IMR-90 (cell line): ENCODE data around the gene PITPNC1. TPM values are rescaled to one million over a fixed set of nuclear protein-coding genes. Genes with fewer than 3 reads are reported as not detected.
A peak's percentile ranks its signal among the peaks of the same experiment; 100 is the strongest.

ENCODE experiments used
- ATAC-seq: fragments of 200-7000 bp; cut with Tn5 transposase; 2 replicates; pipeline ENCODE4 v1.9.1; 2020; ENCODE audit warnings: low read depth, mild to moderate bottlenecking, moderate library complexity
- BruUV-seq: library from RNA; stranded (reverse); fragments of 400-500 nt; replicated peaks from 2 replicates; lab custom pipeline; 2021; lab: Mats Ljungman, UMichigan
- CTCF ChIA-PET: fragments of 300-600 bp; formaldehyde crosslinking; extraction: SDS; loops from one replicate; lab custom pipeline; 2021; ENCODE audit warnings: antibody characterized with exemption; lab: Yijun Ruan, JAX
- POLR2A ChIA-PET: fragments of 300-600 bp; sonication (Branson Sonifier 250); formaldehyde crosslinking; loops from one replicate; lab custom pipeline; 2022; ENCODE audit warnings: antibody characterized with exemption; ENCODE audit not compliant: unreplicated experiment; lab: Charles Lee
- DNase-seq: peaks from one replicate; pipeline ENCODE4 v3.0.0; 2013
- H2AFZ ChIP-seq: replicated peaks from 2 replicates; pipeline ENCODE3; 2013; ENCODE audit warnings: low read length, mild to moderate bottlenecking; ENCODE audit not compliant: poor library complexity
- H2AK5ac ChIP-seq: 2 replicates; pipeline ENCODE4 v1.6.1; 2013; ENCODE audit warnings: low read depth, low read length, inconsistent platforms
- H2AK9ac ChIP-seq: replicated peaks from 2 replicates; pipeline ENCODE3; 2013; ENCODE audit warnings: mild to moderate bottlenecking, low read depth, low read length, moderate library complexity; ENCODE audit not compliant: poor library complexity
- H2BK120ac ChIP-seq: 2 replicates; pipeline ENCODE4 v1.6.1; 2013; ENCODE audit warnings: low read depth, low read length, inconsistent platforms
- H2BK15ac ChIP-seq: 3 replicates; pipeline ENCODE4 v1.6.1; 2013; ENCODE audit warnings: low read depth, low read length, inconsistent platforms
- H2BK20ac ChIP-seq: 2 replicates; pipeline ENCODE4 v1.6.1; 2013; ENCODE audit warnings: low read depth, mild to moderate bottlenecking, inconsistent platforms, low read length, moderate library complexity
- H2BK5ac ChIP-seq: 2 replicates; pipeline ENCODE4 v1.6.1; 2013; ENCODE audit warnings: mild to moderate bottlenecking, low read depth, low read length, inconsistent platforms; ENCODE audit not compliant: poor library complexity, severe bottlenecking
- H3K14ac ChIP-seq: replicated peaks from 2 replicates; pipeline ENCODE4 v1.6.1; 2013; ENCODE audit warnings: low read depth, low read length, inconsistent platforms
- H3K18ac ChIP-seq: 2 replicates; pipeline ENCODE4 v1.6.1; 2013; ENCODE audit warnings: low read depth, low read length, control low read depth
- H3K23ac ChIP-seq: 2 replicates; pipeline ENCODE4 v1.6.1; 2013; ENCODE audit warnings: low read depth, low read length, inconsistent platforms
- H3K27ac ChIP-seq: 2 replicates; pipeline ENCODE4 v1.5.1; 2013; ENCODE audit warnings: mild to moderate bottlenecking, control low read depth, low read length; ENCODE audit not compliant: insufficient read depth
- H3K27me3 ChIP-seq: 2 replicates; pipeline ENCODE4 v1.6.1; 2013; ENCODE audit warnings: low read length; ENCODE audit not compliant: control insufficient read depth, insufficient read depth
- H3K36me3 ChIP-seq: 2 replicates; pipeline ENCODE4 v1.6.1; 2013; ENCODE audit warnings: low read length, mixed read lengths; ENCODE audit not compliant: control insufficient read depth, insufficient read depth
- H3K4ac ChIP-seq: 2 replicates; pipeline ENCODE4 v1.6.1; 2013; ENCODE audit warnings: low read depth, low read length, inconsistent platforms
- H3K4me1 ChIP-seq: 2 replicates; pipeline ENCODE4 v1.6.1; 2013; ENCODE audit warnings: low read length, mixed read lengths; ENCODE audit not compliant: control insufficient read depth, insufficient read depth
- H3K4me2 ChIP-seq: 2 replicates; pipeline ENCODE4 v1.6.1; 2013; ENCODE audit warnings: low read depth, mild to moderate bottlenecking, control low read depth, low read length, moderate library complexity
- H3K4me3 ChIP-seq: 2 replicates; pipeline ENCODE4 v1.5.1; 2013; ENCODE audit warnings: low read depth, mild to moderate bottlenecking, control low read depth, low read length, moderate library complexity; ENCODE audit not compliant: insufficient read depth
- H3K56ac ChIP-seq: 2 replicates; pipeline ENCODE4 v1.6.1; 2013; ENCODE audit warnings: low read length, inconsistent platforms; ENCODE audit not compliant: insufficient read depth; ENCODE audit errors: extremely low read depth
- H3K79me1 ChIP-seq, 2 experiments: 2 replicates each; pipeline ENCODE4 v1.6.1; 2013; ENCODE audit warnings: low read length in 2 of 2, inconsistent platforms in 1 of 2, low read depth in 1 of 2
- H3K9ac ChIP-seq: 2 replicates; pipeline ENCODE4 v1.6.1; 2013; ENCODE audit warnings: low read depth, low read length, control low read depth
- H3K9me1 ChIP-seq: 2 replicates; pipeline ENCODE4 v1.6.1; 2013; ENCODE audit warnings: low read length, inconsistent platforms; ENCODE audit not compliant: insufficient read depth
- H3K9me3 ChIP-seq: 2 replicates; pipeline ENCODE4 v1.6.1; 2013; ENCODE audit warnings: low read length; ENCODE audit not compliant: control insufficient read depth, insufficient read depth
- H4K20me1 ChIP-seq: 2 replicates; pipeline ENCODE4 v1.6.1; 2013; ENCODE audit warnings: low read length, inconsistent platforms; ENCODE audit not compliant: insufficient read depth
- H4K5ac ChIP-seq: 2 replicates; pipeline ENCODE4 v1.6.1; 2013; ENCODE audit warnings: mild to moderate bottlenecking, low read depth, low read length, control low read depth
- H4K8ac ChIP-seq, 2 experiments: 2 replicates each; pipeline ENCODE4 v1.6.1; 2013; ENCODE audit warnings: low read depth in 2 of 2, low read length in 2 of 2, control low read depth in 1 of 2, inconsistent platforms in 1 of 2
- H4K91ac ChIP-seq: 2 replicates; pipeline ENCODE4 v1.6.1; 2013; ENCODE audit warnings: low read depth, low read length, inconsistent platforms; ENCODE audit not compliant: insufficient read depth
- BHLHE40 ChIP-seq: fragments of 150-350 bp; IDR thresholded peaks from 2 replicates; pipeline ENCODE4 v1.6.1; 2016; ENCODE audit warnings: mild to moderate bottlenecking, low read depth, low read length
- CEBPB ChIP-seq: IDR thresholded peaks from 2 replicates; pipeline ENCODE4 v1.6.1; 2012; ENCODE audit warnings: low read depth, low read length, improper control_type of control experiment
- CHD1 ChIP-seq: IDR thresholded peaks from 2 replicates; pipeline ENCODE4 v1.6.1; 2012; ENCODE audit warnings: low read depth, low read length, improper control_type of control experiment
- CTCF ChIP-seq: conservative IDR thresholded peaks from 2 replicates; pipeline ENCODE4 v1.5.1; 2012; ENCODE audit warnings: mild to moderate bottlenecking, low read depth, low read length, improper control_type of control experiment
- ELK1 ChIP-seq: fragments of 150-350 bp; IDR thresholded peaks from 2 replicates; pipeline ENCODE4 v1.6.1; 2016; ENCODE audit warnings: low read depth, mild to moderate bottlenecking, low read length, moderate library complexity, borderline replicate concordance
- FOS ChIP-seq: fragments of 150-350 bp; IDR thresholded peaks from 2 replicates; pipeline ENCODE4 v1.6.1; 2016; ENCODE audit warnings: low read depth, low read length
- MAFK ChIP-seq: IDR thresholded peaks from 2 replicates; pipeline ENCODE4 v1.6.1; 2012; ENCODE audit warnings: low read depth, low read length, improper control_type of control experiment
- MAZ ChIP-seq: IDR thresholded peaks from 2 replicates; pipeline ENCODE4 v1.6.1; 2012; ENCODE audit warnings: low read depth, mild to moderate bottlenecking, low read length, improper control_type of control experiment, moderate library complexity, borderline replicate concordance
- MXI1 ChIP-seq: IDR thresholded peaks from 2 replicates; pipeline ENCODE4 v1.6.1; 2012; ENCODE audit warnings: low read depth, mild to moderate bottlenecking, low read length, moderate library complexity, borderline replicate concordance
- NFE2L2 ChIP-seq: fragments of 150-350 bp; IDR thresholded peaks from 2 replicates; pipeline ENCODE4 v1.6.1; 2016; ENCODE audit warnings: low read depth, mild to moderate bottlenecking, low read length
- RAD21 ChIP-seq: IDR thresholded peaks from 2 replicates; pipeline ENCODE4 v1.6.1; 2012; ENCODE audit warnings: low read length, improper control_type of control experiment
- RFX5 ChIP-seq: IDR thresholded peaks from 2 replicates; pipeline ENCODE4 v1.8.0; 2012; ENCODE audit warnings: low read depth, mild to moderate bottlenecking, low read length, moderate library complexity
- SMC3 ChIP-seq: fragments of 150-350 bp; IDR thresholded peaks from 2 replicates; pipeline ENCODE4 v1.6.1; 2016; ENCODE audit warnings: low read depth, mild to moderate bottlenecking, antibody characterized with exemption, low read length, moderate library complexity
- USF2 ChIP-seq: fragments of 150-350 bp; IDR thresholded peaks from 2 replicates; pipeline ENCODE4 v1.6.1; 2017; ENCODE audit warnings: mild to moderate bottlenecking, antibody characterized with exemption, low read length, low read depth
- WGBS, 2 experiments: methylation state at CpG; one replicate each; pipeline versions ENCODE4 v1.1.5 to v1.1.7; 2013; ENCODE audit warnings: missing lambda C conversion rate in 2 of 2; ENCODE audit not compliant: insufficient read length in 1 of 2; ENCODE audit errors: extremely low coverage in 2 of 2; 5-methylcytosine and 5-hydroxymethylcytosine counted together
- dilution Hi-C: fragments of 300-500 bp; cut with HindIII; formaldehyde crosslinking; loops from one replicate; pipeline ENCODE4 v1.14.3; 2018; ENCODE audit warnings: low sequenced_read_pairs; ENCODE audit not compliant: unreplicated experiment
- in situ Hi-C: fragments of 300-500 bp; cut with MboI; formaldehyde crosslinking; loops from 3 replicates; pipeline ENCODE4 v1.14.3; 2019; ENCODE audit warnings: low sequenced_read_pairs, inconsistent platforms, mixed read lengths
- intact Hi-C: fragments of 100-400 bp; cut with micrococcal nuclease; formaldehyde crosslinking; loops from 2 replicates; pipeline ENCODE4 v1.10.0; 2022
- polyA plus RNA-seq, 3 experiments: library from polyadenylated mRNA; depleted of rRNA; stranded (reverse); fragments of >200 nt; gene quantifications; 2 replicates each; pipeline ENCODE4 v1.2.3, GENCODE V29; 2012; ENCODE audit warnings: low replicate concordance in 1 of 3
- total RNA-seq: library from RNA; depleted of rRNA; stranded (reverse); fragments of >200 nt; gene quantifications from 2 replicates; pipeline ENCODE4 v1.2.3, GENCODE V29; 2012

The PITPNC1 gene
- total and polyA plus RNA-seq, 2 of the 4 experiments (the other 2 are of a cell fraction): 4.1 TPM

GRCh38 chr17:67717624-67718324, 340.7 kb downstream of the PITPNC1 start, which contains the start of gene NOL11:
NOL11 (plus strand) TSS chr17:67717936; CDS start chr17:67717948, 12 bp downstream.
- POLR2A ChIA-PET: no interaction called here
- Histone ChIP-seq H3K9me3 (no peaks in the 10 kb centered on the region), H3K18ac (peak within 1 kb of the TSS; percentile 50; the same call in 1 of the 2 replicates), H2BK120ac (0 out of 2 replicates have a peak within 1 kb of the TSS, but pooled peaks have one; percentile 43), H4K8ac (peak within 1 kb of the TSS; percentile 87 to 96), H3K79me1 (peaks cover 13 to 27% of the 10 kb centered on the region in 2 experiments), H4K91ac (peak within 1 kb of the TSS; percentile 85), H3K4me2 (peak within 1 kb of the TSS; percentile 96), H3K4me1 (peaks cover 2% of the 10 kb centered on the region; the same call in 1 of the 2 replicates), H3K36me3 (peaks cover 7% of the 10 kb centered on the region), H2BK5ac (peak within 1 kb of the TSS; percentile 66), H3K9ac (peak within 1 kb of the TSS; percentile 92), H3K9me1 (no peaks in the 10 kb centered on the region), H3K4ac (peak within 1 kb of the TSS; percentile 89), H3K27me3 (no peaks in the 10 kb centered on the region), H4K5ac (peak within 1 kb of the TSS; percentile 100), H2BK15ac (no peak within 1 kb of the TSS), H2AFZ (peak within 1 kb of the TSS; percentile 95), H3K4me3 (peak within 1 kb of the TSS; percentile 64), H3K23ac (peak within 1 kb of the TSS; percentile 97), H3K56ac (peak within 1 kb of the TSS; percentile 79), H2AK5ac (peak within 1 kb of the TSS; percentile 94), H3K14ac (peak within 1 kb of the TSS; percentile 95), H4K20me1 (no peaks in the 10 kb centered on the region), H2AK9ac (peak within 1 kb of the TSS; percentile 86), H3K27ac (peak within 1 kb of the TSS; percentile 81), H2BK20ac (no peak within 1 kb of the TSS)
- intact Hi-C loops: loop anchor here (1.0 to 10.0 kb wide), 2 partner anchors 108 to 757 kb away; partner anchors contain the start of gene BPTF
- in situ Hi-C loops: no loop called here
- DNase-seq (peak; percentile 98), ATAC-seq (peak; percentile 98)
- dilution Hi-C loops: no loop called here
- TSS peak; percentile 81 for BruUV-seq
- CTCF ChIA-PET: interaction anchor here (0.5 to 0.8 kb wide), 2 partner anchors 66 to 319 kb away, joined by 3 read pairs; no protein-coding TSS in a partner anchor
- WGBS, 2 experiments: 0% methylated on average over 22 of the region's 49 CpGs; no CpG with 5 or more reads in 1 of the 2 experiments
- TF ChIP-seq ELK1: no peak
- TF ChIP-seq CEBPB: peak; percentile 92
- TF ChIP-seq RFX5: no peak
- peak; percentile 56 for TF ChIP-seq RAD21
- peak; percentile 89 for TF ChIP-seq MAZ
- no peak for TF ChIP-seq BHLHE40
- peak; percentile 56 for TF ChIP-seq SMC3
- no peak for TF ChIP-seq CHD1
- peak; percentile 99 for TF ChIP-seq CTCF
- peak; percentile 46; the same call in 1 of the 2 replicates for TF ChIP-seq USF2
- no peak for TF ChIP-seq FOS
- TF ChIP-seq MAFK: no peak
- TF ChIP-seq NFE2L2: no peak
- peak; percentile 61 for TF ChIP-seq MXI1
